ENCODE results near the gene OGFRL1.

OGFRL1 gene

GRCh38 chr6:71279740-71280139, 8.9 kb upstream of the OGFRL1 start:
- in situ Hi-C loops (cut with MboI; ENCODE audit: low pct_unique_long_range_greater_than_20kb, low sequenced_read_pairs), result no loop called here
- no peak for DNase-seq

- in situ Hi-C loops (cut with MboI; ENCODE audit: low pct_unique_long_range_greater_than_20kb, low sequenced_read_pairs), result no loop called here
These were observed 7.9 kb upstream of the OGFRL1 start for GRCh38 chr6:71280701-71281100.

GRCh38 chr6:71284785-71285184, 3.8 kb upstream of the OGFRL1 start:
- no peak for DNase-seq
- in situ Hi-C loops (cut with MboI; ENCODE audit: low pct_unique_long_range_greater_than_20kb, low sequenced_read_pairs), result no loop called here

More at GRCh38 chr6:71280701-71281100, 7.9 kb upstream of the OGFRL1 start:
- DNase-seq, result no peak

GRCh38 chr6:71287038-71287437, 1.6 kb upstream of the OGFRL1 start:
- in situ Hi-C loops (cut with MboI; ENCODE audit: low pct_unique_long_range_greater_than_20kb, low sequenced_read_pairs), result no loop called here
- peak; percentile 53 for DNase-seq

- in situ Hi-C loops (cut with MboI; ENCODE audit: low pct_unique_long_range_greater_than_20kb, low sequenced_read_pairs), result no loop called here
These were observed 734 bp upstream of the OGFRL1 start for GRCh38 chr6:71287926-71288227.

GRCh38 chr6:71289039-71289801, 609 bp downstream of the OGFRL1 start:
- in situ Hi-C loops (cut with MboI; ENCODE audit: low pct_unique_long_range_greater_than_20kb, low sequenced_read_pairs), result no loop called here
- DNase-seq, result peak; percentile 51

More at GRCh38 chr6:71287926-71288227, 734 bp upstream of the OGFRL1 start:
- no peak for DNase-seq

GRCh38 chr6:71289802-71290175, 1.2 kb downstream of the OGFRL1 start:
- DNase-seq, result no peak
- in situ Hi-C loops (cut with MboI; ENCODE audit: low pct_unique_long_range_greater_than_20kb, low sequenced_read_pairs), result no loop called here

GRCh38 chr6:71290611-71291010, 2.0 kb downstream of the OGFRL1 start:
- in situ Hi-C loops (cut with MboI; ENCODE audit: low pct_unique_long_range_greater_than_20kb, low sequenced_read_pairs), result no loop called here
- DNase-seq, result no peak

- in situ Hi-C loops (cut with MboI; ENCODE audit: low pct_unique_long_range_greater_than_20kb, low sequenced_read_pairs), result no loop called here
These were observed 3.4 kb downstream of the OGFRL1 start for GRCh38 chr6:71292001-71292400.

GRCh38 chr6:71294121-71294523, 5.5 kb downstream of the OGFRL1 start:
- in situ Hi-C loops (cut with MboI; ENCODE audit: low pct_unique_long_range_greater_than_20kb, low sequenced_read_pairs), result no loop called here
- DNase-seq, result no peak

More at GRCh38 chr6:71292001-71292400, 3.4 kb downstream of the OGFRL1 start:
- DNase-seq, result no peak

GRCh38 chr6:71298459-71298858, 9.8 kb downstream of the OGFRL1 start:
- in situ Hi-C loops (cut with MboI; ENCODE audit: low pct_unique_long_range_greater_than_20kb, low sequenced_read_pairs), result no loop called here
- no peak for DNase-seq

GRCh38 chr6:71299541-71300470, 11.2 kb downstream of the OGFRL1 start:
- no peak for DNase-seq
- in situ Hi-C loops (cut with MboI; ENCODE audit: low pct_unique_long_range_greater_than_20kb, low sequenced_read_pairs), result no loop called here

- no peak for DNase-seq
- in situ Hi-C loops (cut with MboI; ENCODE audit: low pct_unique_long_range_greater_than_20kb, low sequenced_read_pairs), result no loop called here
These were observed 12.1 kb downstream of the OGFRL1 start for GRCh38 chr6:71300561-71301168.

- DNase-seq, result no peak
- in situ Hi-C loops (cut with MboI; ENCODE audit: low pct_unique_long_range_greater_than_20kb, low sequenced_read_pairs), result no loop called here
These were observed 12.9 kb downstream of the OGFRL1 start for GRCh38 chr6:71301546-71301945.

- no peak for DNase-seq
- in situ Hi-C loops (cut with MboI; ENCODE audit: low pct_unique_long_range_greater_than_20kb, low sequenced_read_pairs), result no loop called here
These were observed 21.0 kb downstream of the OGFRL1 start for GRCh38 chr6:71309656-71310055.

GRCh38 chr6:71310261-71310660, 21.6 kb downstream of the OGFRL1 start:
- DNase-seq, result no peak
- in situ Hi-C loops (cut with MboI; ENCODE audit: low pct_unique_long_range_greater_than_20kb, low sequenced_read_pairs), result no loop called here

GRCh38 chr6:71312089-71312488, 23.5 kb downstream of the OGFRL1 start:
- in situ Hi-C loops (cut with MboI; ENCODE audit: low pct_unique_long_range_greater_than_20kb, low sequenced_read_pairs), result no loop called here
- no peak for DNase-seq

GRCh38 chr6:71317441-71317840, 28.8 kb downstream of the OGFRL1 start:
- in situ Hi-C loops (cut with MboI; ENCODE audit: low pct_unique_long_range_greater_than_20kb, low sequenced_read_pairs), result no loop called here
- DNase-seq, result no peak

- in situ Hi-C loops (cut with MboI; ENCODE audit: low pct_unique_long_range_greater_than_20kb, low sequenced_read_pairs), result no loop called here
- no peak for DNase-seq
These were observed 31.4 kb downstream of the OGFRL1 start for GRCh38 chr6:71320041-71320440.

GRCh38 chr6:71321314-71321713, 32.7 kb downstream of the OGFRL1 start:
- no peak for DNase-seq
- in situ Hi-C loops (cut with MboI; ENCODE audit: low pct_unique_long_range_greater_than_20kb, low sequenced_read_pairs), result no loop called here

All from KBM-7 (cell line).